ENCODE results near the gene LIPJ. TPM values are rescaled to one million over a fixed set of nuclear protein-coding genes. Genes with fewer than 3 reads are reported as not detected.

Gene LIPJ
- total RNA-seq, 1 experiment from 2014 or later = 0.09 TPM

- no peak for TF ChIP-seq ZBTB21 (CRISPR knock-in tag; IDR thresholded peaks at IDR 0.05; ENCODE audit: borderline replicate concordance)
- TF ChIP-seq, protein P1, sequence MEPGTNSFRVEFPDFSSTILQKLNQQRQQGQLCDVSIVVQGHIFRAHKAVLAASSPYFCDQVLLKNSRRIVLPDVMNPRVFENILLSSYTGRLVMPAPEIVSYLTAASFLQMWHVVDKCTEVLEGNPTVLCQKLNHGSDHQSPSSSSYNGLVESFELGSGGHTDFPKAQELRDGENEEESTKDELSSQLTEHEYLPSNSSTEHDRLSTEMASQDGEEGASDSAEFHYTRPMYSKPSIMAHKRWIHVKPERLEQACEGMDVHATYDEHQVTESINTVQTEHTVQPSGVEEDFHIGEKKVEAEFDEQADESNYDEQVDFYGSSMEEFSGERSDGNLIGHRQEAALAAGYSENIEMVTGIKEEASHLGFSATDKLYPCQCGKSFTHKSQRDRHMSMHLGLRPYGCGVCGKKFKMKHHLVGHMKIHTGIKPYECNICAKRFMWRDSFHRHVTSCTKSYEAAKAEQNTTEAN (CRISPR knock-in tag; IDR thresholded peaks at IDR 0.05) = no peak
- no peak for TF ChIP-seq JUN (CRISPR knock-in tag; IDR thresholded peaks at IDR 0.05)
- TF ChIP-seq TEAD1 (CRISPR knock-in tag; IDR thresholded peaks at IDR 0.05) = no peak
- TF ChIP-seq GRHL2 (CRISPR knock-in tag; IDR thresholded peaks at IDR 0.05; ENCODE audit: insufficient replicate concordance, severe bottlenecking) = no peak
- TF ChIP-seq ESRRA (CRISPR knock-in tag; IDR thresholded peaks at IDR 0.05; ENCODE audit: borderline replicate concordance) = no peak
- TF ChIP-seq, protein P2, sequence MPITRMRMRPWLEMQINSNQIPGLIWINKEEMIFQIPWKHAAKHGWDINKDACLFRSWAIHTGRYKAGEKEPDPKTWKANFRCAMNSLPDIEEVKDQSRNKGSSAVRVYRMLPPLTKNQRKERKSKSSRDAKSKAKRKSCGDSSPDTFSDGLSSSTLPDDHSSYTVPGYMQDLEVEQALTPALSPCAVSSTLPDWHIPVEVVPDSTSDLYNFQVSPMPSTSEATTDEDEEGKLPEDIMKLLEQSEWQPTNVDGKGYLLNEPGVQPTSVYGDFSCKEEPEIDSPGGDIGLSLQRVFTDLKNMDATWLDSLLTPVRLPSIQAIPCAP (CRISPR knock-in tag; IDR thresholded peaks at IDR 0.05) = no peak
- no peak for TF ChIP-seq TCF7 (CRISPR knock-in tag; IDR thresholded peaks at IDR 0.05; ENCODE audit: low read depth)
Measured at GRCh38 chr10:88542522-88542921, 44.0 kb upstream of the LIPJ start (continued).

GRCh38 chr10:88544140-88544870 is 42.3 kb upstream of the LIPJ start:
- Mint-ChIP-seq H3K9me3 (no peaks in the 10 kb centered on the region), H3K4me1 (peaks cover 5% of the 10 kb centered on the region), H3K27ac (no peak overlapping the region), H3K36me3 (no peaks in the 10 kb centered on the region), H3K4me3 (no peak overlapping the region), H3K27me3 (ENCODE audit: low read depth) (no peaks in the 10 kb centered on the region)
- ChIA-PET CTCF (interaction anchor here (0.6 kb wide), 1 partner anchor 41 kb away, joined by 3 read pairs; no protein-coding TSS in a partner anchor), POLR2A (no interaction called here)
- no peak for DNase-seq (ENCODE audit: low spot score)
- no peak for ATAC-seq
- TF ChIP-seq NFE2L1 (CRISPR knock-in tag; IDR thresholded peaks at IDR 0.05) (no peak), GRHL2 (CRISPR knock-in tag; IDR thresholded peaks at IDR 0.05; ENCODE audit: insufficient replicate concordance, severe bottlenecking) (no peak), ZNF423 (CRISPR knock-in tag; IDR thresholded peaks at IDR 0.05) (no peak), ESRRA (CRISPR knock-in tag; IDR thresholded peaks at IDR 0.05; ENCODE audit: borderline replicate concordance) (no peak), E2F1 (CRISPR knock-in tag; IDR thresholded peaks at IDR 0.05) (no peak), ATF1 (CRISPR knock-in tag; IDR thresholded peaks at IDR 0.05) (no peak), ATF6 (CRISPR knock-in tag; IDR thresholded peaks at IDR 0.05) (no peak), E2F4 (CRISPR knock-in tag; IDR thresholded peaks at IDR 0.05; ENCODE audit: borderline replicate concordance, low read depth) (no peak)
- TF ChIP-seq, protein P3, sequence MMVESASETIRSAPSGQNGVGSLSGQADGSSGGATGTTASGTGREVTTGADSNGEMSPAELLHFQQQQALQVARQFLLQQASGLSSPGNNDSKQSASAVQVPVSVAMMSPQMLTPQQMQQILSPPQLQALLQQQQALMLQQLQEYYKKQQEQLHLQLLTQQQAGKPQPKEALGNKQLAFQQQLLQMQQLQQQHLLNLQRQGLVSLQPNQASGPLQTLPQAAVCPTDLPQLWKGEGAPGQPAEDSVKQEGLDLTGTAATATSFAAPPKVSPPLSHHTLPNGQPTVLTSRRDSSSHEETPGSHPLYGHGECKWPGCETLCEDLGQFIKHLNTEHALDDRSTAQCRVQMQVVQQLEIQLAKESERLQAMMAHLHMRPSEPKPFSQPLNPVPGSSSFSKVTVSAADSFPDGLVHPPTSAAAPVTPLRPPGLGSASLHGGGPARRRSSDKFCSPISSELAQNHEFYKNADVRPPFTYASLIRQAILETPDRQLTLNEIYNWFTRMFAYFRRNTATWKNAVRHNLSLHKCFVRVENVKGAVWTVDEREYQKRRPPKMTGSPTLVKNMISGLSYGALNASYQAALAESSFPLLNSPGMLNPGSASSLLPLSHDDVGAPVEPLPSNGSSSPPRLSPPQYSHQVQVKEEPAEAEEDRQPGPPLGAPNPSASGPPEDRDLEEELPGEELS (CRISPR knock-in tag; IDR thresholded peaks at IDR 0.05) = no peak
- TF ChIP-seq, protein P4, sequence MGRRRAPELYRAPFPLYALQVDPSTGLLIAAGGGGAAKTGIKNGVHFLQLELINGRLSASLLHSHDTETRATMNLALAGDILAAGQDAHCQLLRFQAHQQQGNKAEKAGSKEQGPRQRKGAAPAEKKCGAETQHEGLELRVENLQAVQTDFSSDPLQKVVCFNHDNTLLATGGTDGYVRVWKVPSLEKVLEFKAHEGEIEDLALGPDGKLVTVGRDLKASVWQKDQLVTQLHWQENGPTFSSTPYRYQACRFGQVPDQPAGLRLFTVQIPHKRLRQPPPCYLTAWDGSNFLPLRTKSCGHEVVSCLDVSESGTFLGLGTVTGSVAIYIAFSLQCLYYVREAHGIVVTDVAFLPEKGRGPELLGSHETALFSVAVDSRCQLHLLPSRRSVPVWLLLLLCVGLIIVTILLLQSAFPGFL (CRISPR knock-in tag; IDR thresholded peaks at IDR 0.05; ENCODE audit: borderline replicate concordance) = no peak
- TF ChIP-seq, protein P5, sequence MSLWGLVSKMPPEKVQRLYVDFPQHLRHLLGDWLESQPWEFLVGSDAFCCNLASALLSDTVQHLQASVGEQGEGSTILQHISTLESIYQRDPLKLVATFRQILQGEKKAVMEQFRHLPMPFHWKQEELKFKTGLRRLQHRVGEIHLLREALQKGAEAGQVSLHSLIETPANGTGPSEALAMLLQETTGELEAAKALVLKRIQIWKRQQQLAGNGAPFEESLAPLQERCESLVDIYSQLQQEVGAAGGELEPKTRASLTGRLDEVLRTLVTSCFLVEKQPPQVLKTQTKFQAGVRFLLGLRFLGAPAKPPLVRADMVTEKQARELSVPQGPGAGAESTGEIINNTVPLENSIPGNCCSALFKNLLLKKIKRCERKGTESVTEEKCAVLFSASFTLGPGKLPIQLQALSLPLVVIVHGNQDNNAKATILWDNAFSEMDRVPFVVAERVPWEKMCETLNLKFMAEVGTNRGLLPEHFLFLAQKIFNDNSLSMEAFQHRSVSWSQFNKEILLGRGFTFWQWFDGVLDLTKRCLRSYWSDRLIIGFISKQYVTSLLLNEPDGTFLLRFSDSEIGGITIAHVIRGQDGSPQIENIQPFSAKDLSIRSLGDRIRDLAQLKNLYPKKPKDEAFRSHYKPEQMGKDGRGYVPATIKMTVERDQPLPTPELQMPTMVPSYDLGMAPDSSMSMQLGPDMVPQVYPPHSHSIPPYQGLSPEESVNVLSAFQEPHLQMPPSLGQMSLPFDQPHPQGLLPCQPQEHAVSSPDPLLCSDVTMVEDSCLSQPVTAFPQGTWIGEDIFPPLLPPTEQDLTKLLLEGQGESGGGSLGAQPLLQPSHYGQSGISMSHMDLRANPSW (CRISPR knock-in tag; conservative IDR thresholded peaks at IDR 0.05; ENCODE audit: low read depth) = no peak
- TF ChIP-seq, protein P6, sequence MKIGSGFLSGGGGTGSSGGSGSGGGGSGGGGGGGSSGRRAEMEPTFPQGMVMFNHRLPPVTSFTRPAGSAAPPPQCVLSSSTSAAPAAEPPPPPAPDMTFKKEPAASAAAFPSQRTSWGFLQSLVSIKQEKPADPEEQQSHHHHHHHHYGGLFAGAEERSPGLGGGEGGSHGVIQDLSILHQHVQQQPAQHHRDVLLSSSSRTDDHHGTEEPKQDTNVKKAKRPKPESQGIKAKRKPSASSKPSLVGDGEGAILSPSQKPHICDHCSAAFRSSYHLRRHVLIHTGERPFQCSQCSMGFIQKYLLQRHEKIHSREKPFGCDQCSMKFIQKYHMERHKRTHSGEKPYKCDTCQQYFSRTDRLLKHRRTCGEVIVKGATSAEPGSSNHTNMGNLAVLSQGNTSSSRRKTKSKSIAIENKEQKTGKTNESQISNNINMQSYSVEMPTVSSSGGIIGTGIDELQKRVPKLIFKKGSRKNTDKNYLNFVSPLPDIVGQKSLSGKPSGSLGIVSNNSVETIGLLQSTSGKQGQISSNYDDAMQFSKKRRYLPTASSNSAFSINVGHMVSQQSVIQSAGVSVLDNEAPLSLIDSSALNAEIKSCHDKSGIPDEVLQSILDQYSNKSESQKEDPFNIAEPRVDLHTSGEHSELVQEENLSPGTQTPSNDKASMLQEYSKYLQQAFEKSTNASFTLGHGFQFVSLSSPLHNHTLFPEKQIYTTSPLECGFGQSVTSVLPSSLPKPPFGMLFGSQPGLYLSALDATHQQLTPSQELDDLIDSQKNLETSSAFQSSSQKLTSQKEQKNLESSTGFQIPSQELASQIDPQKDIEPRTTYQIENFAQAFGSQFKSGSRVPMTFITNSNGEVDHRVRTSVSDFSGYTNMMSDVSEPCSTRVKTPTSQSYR (CRISPR knock-in tag; IDR thresholded peaks at IDR 0.05) = no peak
